Measurements from ENCODE around the gene MYCN. TPM values are rescaled to one million over a fixed set of nuclear protein-coding genes. Genes with fewer than 3 reads are reported as not detected.

Gene MYCN
- polyA plus RNA-seq, 1 of the 3 experiments (the other 2 are of a cell fraction), result 0.03 TPM

GRCh38 chr2:15935675-15936074 is 4.7 kb upstream of the MYCN start (continued):
- no peak for TF ChIP-seq IRF3 (IDR thresholded peaks at IDR 0.05; ENCODE audit: low read depth, low read length)
- TF ChIP-seq POLR2AphosphoS5 (IDR thresholded peaks at IDR 0.05; ENCODE audit: low read depth, low read length), result no peak

GRCh38 chr2:15936277-15937104 is 3.9 kb upstream of the MYCN start:
- POLR2A ChIA-PET, result interaction anchor here (0.6 kb wide), 1 partner anchor 165 kb away, joined by 3 read pairs; no protein-coding TSS in a partner anchor
- H3F3A ChIP-seq (replicated peaks; ENCODE audit: insufficient read depth), result no peaks in the 10 kb centered on the region
- 29% methylated on average over 5 of the region's 5 CpGs for WGBS (ENCODE audit: low lambda C conversion rate)
- TF ChIP-seq FOXJ3 (CRISPR knock-in tag; IDR thresholded peaks at IDR 0.05) (no peak), FOXM1 (IDR thresholded peaks at IDR 0.05; ENCODE audit: low read depth) (no peak), YY1 (IDR thresholded peaks at IDR 0.05; ENCODE audit: low read depth) (no peak), NRF1 (IDR thresholded peaks at IDR 0.05; ENCODE audit: low read depth, low read length) (no peak), RAD21 (IDR thresholded peaks at IDR 0.05; ENCODE audit: low read length) (no peak), MXI1 (IDR thresholded peaks at IDR 0.05; ENCODE audit: low read depth, low read length) (no peak), SIN3A (IDR thresholded peaks at IDR 0.05; ENCODE audit: borderline replicate concordance, low read depth, low read length) (no peak), EP300 (IDR thresholded peaks at IDR 0.05; ENCODE audit: borderline replicate concordance in 1 of 2, low read depth in 1 of 2, low read length in 1 of 2) (no peak), NFIC (IDR thresholded peaks at IDR 0.05; ENCODE audit: borderline replicate concordance) (no peak), MEF2A (IDR thresholded peaks at IDR 0.05; ENCODE audit: borderline replicate concordance, low read depth) (no peak), TCF12 (IDR thresholded peaks at IDR 0.05) (no peak)
- no peaks in the 10 kb centered on the region for H3K9me3 ChIP-seq
- H3K4me2 ChIP-seq, result no peak overlapping the region
- H3K9me2 ChIP-seq, result no peaks in the 10 kb centered on the region
- no peak overlapping the region for H3K27ac ChIP-seq (ENCODE audit: low read depth in 2 of 2, low read length in 1 of 2)
- no peaks in the 10 kb centered on the region for H3K79me2 ChIP-seq (ENCODE audit: insufficient read depth)
- H3K27me3 ChIP-seq (ENCODE audit: insufficient read depth), result peaks cover 26% of the 10 kb centered on the region
- no peak overlapping the region for H3K4me3 ChIP-seq (ENCODE audit: low read depth in 2 of 2, low read length in 1 of 2)
- H2AFZ ChIP-seq (ENCODE audit: low read depth), result no peak overlapping the region
- H3K9ac ChIP-seq, result no peak overlapping the region
- no peak for DNase-seq
- no peaks in the 10 kb centered on the region for H3K36me3 ChIP-seq (replicated peaks in 1 of 2; ENCODE audit: control insufficient read depth in 1 of 2, insufficient read depth in 2 of 2, low read length in 1 of 2)
- CTCF ChIA-PET, result interaction anchor here (0.6 to 1.1 kb wide), 4 partner anchors 189 to 672 kb away, joined by 3 to 4 read pairs (median 4); no protein-coding TSS in a partner anchor
- H4K20me1 ChIP-seq (ENCODE audit: insufficient read depth), result no peaks in the 10 kb centered on the region
- peaks cover 0 to 16% of the 10 kb centered on the region in 2 experiments; a peak in 1 of 4 replicates for H3K4me1 ChIP-seq (ENCODE audit: control insufficient read depth in 1 of 2, insufficient read depth in 2 of 2, low read depth in 1 of 2, low read length in 1 of 2)

- H3K4me1 ChIP-seq (ENCODE audit: control insufficient read depth in 1 of 2, insufficient read depth in 2 of 2, low read depth in 1 of 2, low read length in 1 of 2), result peaks cover 0 to 16% of the 10 kb centered on the region in 2 experiments; a peak in 1 of 4 replicates
- no peak overlapping the region for H2AFZ ChIP-seq (ENCODE audit: low read depth)
- no peak overlapping the region for H3K27ac ChIP-seq (ENCODE audit: low read depth in 2 of 2, low read length in 1 of 2)
- CTCF ChIA-PET, result interaction anchor here (1.1 kb wide), 1 partner anchor 189 kb away, joined by 3 read pairs; no protein-coding TSS in a partner anchor
- POLR2A ChIA-PET, result no interaction called here
- no peak overlapping the region for H3K4me3 ChIP-seq (ENCODE audit: low read depth in 2 of 2, low read length in 1 of 2)
- H3F3A ChIP-seq (replicated peaks; ENCODE audit: insufficient read depth), result no peaks in the 10 kb centered on the region
- no peaks in the 10 kb centered on the region for H3K79me2 ChIP-seq (ENCODE audit: insufficient read depth)
- H3K36me3 ChIP-seq (replicated peaks in 1 of 2; ENCODE audit: control insufficient read depth in 1 of 2, insufficient read depth in 2 of 2, low read length in 1 of 2), result no peaks in the 10 kb centered on the region
- 32% methylated on average over 8 of the region's 8 CpGs for WGBS (ENCODE audit: low lambda C conversion rate)
- H3K9me3 ChIP-seq, result no peaks in the 10 kb centered on the region
- H3K9ac ChIP-seq, result no peak overlapping the region
- H4K20me1 ChIP-seq (ENCODE audit: insufficient read depth), result no peaks in the 10 kb centered on the region
- H3K27me3 ChIP-seq (ENCODE audit: insufficient read depth), result peaks cover 33% of the 10 kb centered on the region
- DNase-seq, result no peak
- H3K9me2 ChIP-seq, result no peaks in the 10 kb centered on the region
- H3K4me2 ChIP-seq, result no peak overlapping the region
- no peak for TF ChIP-seq SMC3 (IDR thresholded peaks at IDR 0.05; ENCODE audit: low read depth, low read length)
- no peak for TF ChIP-seq IRF3 (IDR thresholded peaks at IDR 0.05; ENCODE audit: low read depth, low read length)
- TF ChIP-seq EZH2phosphoT487 (IDR thresholded peaks at IDR 0.05; ENCODE audit: borderline replicate concordance, low read depth), result no peak
- no peak for TF ChIP-seq CTCF (IDR thresholded peaks at IDR 0.05)
- TF ChIP-seq GATA2 (CRISPR knock-in tag; IDR thresholded peaks at IDR 0.05), result no peak
- no peak for TF ChIP-seq POLR2AphosphoS5 (IDR thresholded peaks at IDR 0.05; ENCODE audit: low read depth, low read length)
- TF ChIP-seq USF1 (IDR thresholded peaks at IDR 0.05; ENCODE audit: borderline replicate concordance, low read depth), result no peak
These were observed 3.1 kb upstream of the MYCN start for GRCh38 chr2:15937105-15937881.
